DND-41 (cell line): ENCODE results near the gene POLN.

Experiments
- CTCF ChIP-seq: IDR thresholded peaks from 2 replicates; pipeline ENCODE4 v1.5.1; 2012; ENCODE audit warnings: borderline replicate concordance, low read length, moderate library complexity, mild to moderate bottlenecking; ENCODE audit not compliant: poor library complexity, severe bottlenecking; ENCODE audit errors: extremely low read depth
- EZH2 ChIP-seq: IDR thresholded peaks from 3 replicates; pipeline ENCODE4 v1.6.1; 2012; ENCODE audit warnings: borderline replicate concordance, low read depth, mild to moderate bottlenecking, moderate library complexity, low read length, inconsistent platforms; ENCODE audit not compliant: severe bottlenecking

DNA sequence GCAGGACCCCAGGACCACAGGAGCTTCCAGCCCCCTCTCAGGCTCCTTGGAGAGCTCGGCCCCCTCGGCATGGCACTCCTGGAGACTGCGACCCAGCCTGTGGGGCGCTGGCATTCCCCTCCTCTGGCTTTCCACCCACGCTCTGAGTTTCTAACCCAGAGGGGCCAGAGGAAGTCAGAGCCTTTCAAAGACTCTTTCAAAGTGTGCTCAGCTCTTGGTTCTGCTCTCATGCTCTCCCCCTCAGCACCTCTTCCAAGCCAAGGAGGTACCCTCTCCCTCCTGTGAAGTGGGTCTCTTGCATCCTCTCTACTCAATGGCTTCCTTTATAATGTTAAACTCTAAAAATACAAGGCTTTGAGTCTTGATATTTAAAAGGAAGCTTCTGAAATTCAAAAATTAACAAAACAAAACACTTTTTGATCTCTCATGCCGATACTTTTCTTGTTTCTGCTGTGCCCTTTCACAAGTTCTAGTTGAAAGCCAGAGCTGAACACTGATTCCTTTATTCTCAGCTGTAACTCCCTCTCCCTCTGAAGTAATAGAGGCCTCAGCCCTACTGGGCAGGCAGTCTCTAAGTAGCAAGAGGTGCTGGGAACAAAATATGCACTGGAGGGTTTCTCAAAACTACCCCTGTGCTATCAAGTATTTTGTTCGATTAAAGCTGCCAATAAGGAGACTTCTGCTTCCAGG, 100.0 kb downstream of the POLN start:
- TF ChIP-seq CTCF: no peak
- no peak for TF ChIP-seq EZH2
